DMS153 treated with DMSO at 0.1 percent for 48 hours (cell line): ENCODE measurements around the gene SH3D19.
"Not testable (repeated sequence)": the region's sequence is repeated elsewhere in the genome, so short reads cannot be mapped to it uniquely, and the experiment has no call there.

ENCODE experiments used
- DNase-seq: peaks from one replicate; lab custom pipeline; 2025; ENCODE audit not compliant: unreplicated experiment; lab: John Stamatoyannopoulos, UW

Gene SH3D19

DNA sequence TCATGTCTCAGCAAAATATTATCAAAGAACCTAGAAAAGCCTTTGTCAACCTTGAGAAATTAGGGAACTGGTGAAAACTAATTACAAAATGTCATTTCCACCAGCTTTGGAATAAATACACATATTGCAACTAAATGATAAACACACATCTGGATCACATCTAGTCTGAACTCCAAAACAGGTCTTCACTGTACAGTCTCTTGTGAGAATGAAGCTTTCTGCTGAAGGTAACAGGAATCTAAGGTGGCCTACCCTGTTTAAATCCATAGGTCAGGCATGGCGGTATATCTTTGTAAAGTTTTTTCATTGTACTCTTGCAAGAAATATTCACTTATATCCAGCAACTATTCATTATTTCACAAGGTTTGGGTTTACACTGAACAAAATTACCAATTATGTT is 1.7 kb downstream of the SH3D19 start:
- no peak for DNase-seq

DNA sequence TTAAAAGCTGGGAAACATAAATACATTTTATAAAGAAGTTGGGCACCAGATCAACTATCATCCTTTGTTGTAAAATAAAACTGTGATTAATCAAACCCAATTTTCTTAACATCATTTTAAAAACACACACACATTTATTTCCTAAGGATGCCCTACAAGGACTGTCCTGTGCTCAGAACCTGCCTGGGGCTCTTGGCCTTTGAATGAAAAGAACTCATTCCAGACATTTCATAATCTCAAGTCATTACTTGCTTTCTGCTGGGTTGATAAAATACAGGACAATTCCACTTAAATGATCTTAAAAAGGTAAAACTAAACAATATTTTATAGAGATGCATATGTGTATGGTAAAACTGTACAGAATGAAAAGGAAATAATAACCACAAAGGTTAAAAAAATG is 2.8 kb downstream of the SH3D19 start:
- DNase-seq = no peak

DNA sequence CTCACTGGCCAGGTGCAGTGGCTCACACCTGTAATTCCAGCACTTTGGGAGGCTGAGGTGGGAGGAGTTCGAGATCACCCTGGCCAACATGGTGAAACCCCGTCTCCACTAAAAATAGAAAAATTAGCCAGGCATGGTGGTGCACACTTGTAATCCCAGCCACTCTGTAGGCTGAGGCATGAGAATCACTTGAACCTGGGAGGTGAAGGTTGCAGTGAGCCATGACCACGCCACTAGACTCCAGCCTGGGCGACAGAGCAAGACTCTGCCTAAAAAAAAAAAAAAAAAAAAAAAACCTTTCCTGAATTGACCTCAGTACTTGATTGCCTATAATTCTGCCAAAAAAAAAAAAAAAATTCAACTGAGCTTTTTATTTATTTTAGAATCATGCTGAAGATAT is 3.2 kb downstream of the SH3D19 start:
- not testable (repeated sequence) for DNase-seq

DNA sequence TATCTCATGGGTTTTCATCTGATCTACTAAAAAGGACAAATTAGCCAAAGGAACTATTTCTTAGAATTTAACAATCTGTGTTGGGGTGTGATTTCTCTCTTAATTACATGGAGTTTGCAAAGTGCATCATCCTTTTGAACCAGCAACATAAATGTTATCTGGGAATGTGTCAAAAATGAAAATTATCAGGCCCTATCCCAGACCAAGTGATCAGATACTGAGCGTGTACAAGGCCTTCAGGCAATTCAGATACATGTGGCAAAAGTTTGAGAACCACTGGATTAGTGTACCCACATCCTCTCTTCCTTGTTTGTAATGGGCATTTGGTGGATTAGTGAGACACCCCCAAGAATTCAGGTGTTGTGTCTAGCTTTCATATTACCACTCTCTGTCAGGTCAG is 3.8 kb downstream of the SH3D19 start:
- DNase-seq = no peak

DNA sequence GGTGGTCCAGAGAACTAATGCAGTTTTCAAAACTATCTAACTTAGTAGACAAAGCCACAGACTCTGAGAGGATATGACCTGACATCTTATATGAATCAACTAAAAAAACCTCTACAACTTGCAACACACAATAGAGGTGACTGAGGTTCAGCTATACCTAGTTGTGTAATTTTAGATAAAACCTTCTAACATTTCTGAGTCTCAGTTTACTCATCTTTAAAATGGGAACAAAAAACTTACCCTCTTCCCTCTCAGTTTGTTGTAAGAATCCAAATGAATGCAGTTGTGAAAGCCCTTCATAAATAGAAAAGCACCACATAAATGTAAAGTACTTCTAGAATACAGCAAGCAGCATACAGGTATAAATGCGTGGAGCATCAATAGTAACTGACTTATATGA is 5.9 kb downstream of the SH3D19 start:
- DNase-seq = no peak

DNA sequence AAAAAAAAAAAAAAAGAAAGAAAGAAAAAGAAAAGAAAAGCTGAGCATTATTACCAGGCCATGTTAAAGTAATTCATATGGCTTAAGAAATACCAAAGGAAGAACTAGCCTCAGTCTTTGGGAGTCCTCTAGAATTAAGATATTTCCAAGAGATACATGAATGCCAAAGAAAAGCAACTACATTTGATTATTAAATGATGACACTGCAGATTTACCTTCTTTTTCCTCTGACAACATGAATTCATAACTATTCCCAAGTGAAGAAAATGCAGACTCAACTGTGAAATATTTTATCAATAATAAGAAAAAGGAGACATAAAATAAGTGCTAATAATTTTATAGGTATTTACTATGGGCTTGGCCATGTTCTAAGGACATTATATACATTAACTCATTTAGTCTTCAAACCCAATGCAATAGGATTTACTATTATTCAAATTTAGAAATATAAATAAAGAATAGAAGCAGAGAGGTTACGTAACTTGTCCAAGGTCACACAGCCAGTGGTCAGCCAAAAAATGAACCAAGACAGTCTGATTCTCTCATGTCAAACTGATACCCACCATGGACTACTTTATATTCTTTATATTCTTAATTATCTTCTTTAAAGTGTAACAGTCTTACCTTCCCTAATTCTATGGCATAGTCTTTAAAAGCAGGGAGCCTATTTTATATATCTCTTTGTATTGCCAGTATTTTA is 6.9 kb downstream of the SH3D19 start:
- no peak for DNase-seq

DNA sequence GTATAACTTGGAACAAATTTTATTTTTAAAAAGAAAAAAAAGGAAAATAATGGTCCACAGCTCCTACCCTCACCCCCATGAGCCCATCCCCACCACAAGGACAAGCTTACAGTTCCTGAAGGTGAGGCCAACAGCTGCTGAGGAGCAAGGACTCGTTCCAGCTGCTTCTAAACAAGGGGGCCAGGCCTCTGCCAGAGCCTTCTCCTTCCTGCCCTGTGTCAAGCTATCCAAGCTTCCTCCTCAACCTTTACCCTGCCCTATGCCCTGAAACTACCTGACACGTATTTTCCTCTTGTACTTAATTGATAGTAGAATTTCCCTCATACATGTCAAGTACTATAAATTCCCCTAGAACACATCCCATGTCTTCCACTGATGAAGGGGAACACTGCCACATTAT is 8.8 kb downstream of the SH3D19 start:
- DNase-seq = no peak

DNA sequence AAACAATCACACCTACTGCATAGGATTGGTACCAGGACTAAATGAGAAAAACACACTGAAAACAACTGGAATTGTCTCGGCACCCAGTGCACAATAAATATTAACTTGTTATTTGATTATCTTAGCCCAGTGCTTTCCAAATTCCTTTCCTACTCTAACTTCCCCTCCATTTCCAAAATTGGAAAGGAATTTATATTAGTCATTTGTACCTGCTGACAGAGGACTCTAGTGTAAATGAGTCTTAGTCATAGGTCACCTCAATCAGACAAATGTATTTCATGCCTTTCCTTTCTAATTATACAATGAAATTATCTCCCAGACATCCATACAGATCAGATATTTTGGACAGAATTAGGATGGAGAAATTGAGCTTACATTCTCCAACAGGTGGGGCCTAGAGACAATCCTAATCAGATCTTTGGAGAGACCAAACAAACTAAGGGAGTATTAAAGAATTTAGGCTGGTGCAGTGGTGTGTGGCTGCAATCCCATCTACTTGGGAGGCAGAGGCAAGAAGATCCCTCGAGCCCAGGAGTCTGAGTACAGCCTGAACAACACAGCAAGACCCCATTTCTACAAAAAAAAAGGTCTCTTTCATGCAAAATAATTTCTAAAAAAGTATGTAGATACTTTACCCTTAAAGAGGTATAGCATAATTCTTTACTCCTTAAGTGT is 10.1 kb downstream of the SH3D19 start:
- DNase-seq = no peak

DNA sequence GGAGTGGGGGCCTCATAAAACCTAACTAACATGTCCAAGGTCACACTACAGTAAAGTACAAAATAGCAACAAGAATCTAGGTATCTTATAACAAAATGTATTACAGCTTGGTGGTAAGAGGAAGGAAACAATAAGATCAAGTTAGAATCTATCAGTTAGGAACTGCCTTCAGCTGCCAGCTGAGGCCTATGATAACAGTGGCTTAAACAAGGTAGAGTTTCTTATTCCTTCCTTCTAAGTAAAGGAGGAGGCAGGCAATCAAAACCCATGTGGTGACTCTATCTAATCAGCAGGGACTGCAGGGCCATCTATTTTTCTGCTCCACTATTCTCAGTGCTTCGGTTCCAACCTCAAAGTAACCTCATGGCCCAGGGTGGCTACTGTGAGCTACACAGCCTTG is 10.9 kb downstream of the SH3D19 start:
- no peak for DNase-seq

DNA sequence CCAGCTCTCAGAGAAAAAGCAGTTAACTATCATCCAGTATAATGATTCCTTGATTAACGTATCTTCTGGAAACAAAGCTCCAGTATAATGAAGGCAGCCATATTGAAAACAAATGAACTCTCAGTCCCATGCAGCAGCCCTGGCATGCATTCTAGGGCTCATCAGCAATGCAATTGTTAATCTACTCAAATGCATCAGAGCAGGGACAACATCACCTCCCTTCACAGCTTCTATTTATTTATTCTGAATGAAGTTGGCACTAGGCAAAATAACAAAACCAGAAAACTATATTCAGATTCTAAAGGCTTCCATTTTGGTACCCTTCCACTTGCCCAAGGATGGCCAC is 11.4 kb downstream of the SH3D19 start:
- no peak for DNase-seq

DNA sequence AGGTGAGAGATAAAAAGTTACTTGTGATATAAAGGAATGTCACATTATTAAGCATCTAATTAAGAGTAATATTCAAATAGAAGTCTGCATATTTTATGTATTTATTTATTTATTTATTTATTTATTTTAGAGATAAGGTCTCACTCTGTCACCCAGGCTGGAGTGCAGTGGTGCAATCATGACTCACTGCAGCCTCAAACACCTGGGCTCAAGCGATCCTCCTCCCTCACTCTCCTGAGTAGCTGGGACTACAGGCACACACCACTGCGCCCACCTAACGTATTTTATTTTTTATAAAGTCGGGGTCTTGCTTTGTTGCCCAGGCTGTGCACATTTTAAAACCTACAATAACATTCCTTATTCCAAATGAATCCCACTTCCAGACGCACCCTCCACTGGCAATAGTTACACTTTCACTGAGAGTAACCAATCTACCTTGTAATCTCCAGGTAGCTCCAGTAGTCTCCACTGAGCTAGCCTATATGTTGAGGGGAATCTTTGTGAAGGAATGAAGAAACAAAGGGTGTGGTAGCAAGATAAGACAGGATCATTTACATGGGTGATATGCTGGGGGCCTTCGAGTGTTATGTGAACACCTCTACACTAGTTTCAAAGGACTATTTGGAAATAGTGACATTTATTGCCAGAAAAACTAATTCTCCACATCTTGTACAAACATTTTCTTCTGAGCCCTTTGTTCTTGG is 11.9 kb downstream of the SH3D19 start:
- DNase-seq = no peak

DNA sequence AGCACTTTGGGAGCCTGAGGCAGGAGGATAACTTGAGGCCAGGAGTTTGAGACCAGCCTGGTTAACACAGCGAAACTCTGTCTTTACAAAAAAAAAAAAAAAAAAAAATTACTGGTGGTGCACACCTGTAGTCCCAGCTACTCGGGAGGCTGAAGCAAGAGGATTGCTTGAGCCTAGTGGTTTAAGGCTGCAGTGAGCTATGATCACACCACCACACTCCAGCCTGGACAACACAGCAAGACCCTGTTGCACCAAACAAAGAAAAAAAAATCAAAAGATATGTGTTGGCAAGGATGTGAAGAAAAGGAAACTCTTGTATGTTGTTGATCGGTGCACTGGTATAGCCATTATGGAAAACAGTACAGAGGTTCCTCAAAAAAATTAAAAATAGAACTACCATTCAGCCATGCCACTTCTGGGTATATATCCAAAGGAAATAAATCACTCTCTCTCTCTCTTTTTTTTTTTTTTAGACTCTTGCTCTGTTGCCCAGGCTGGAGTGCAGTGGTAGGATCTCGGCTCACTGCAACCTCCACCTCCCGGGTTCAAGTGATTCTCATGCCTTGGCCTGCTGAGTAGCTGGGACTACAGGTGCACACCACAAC is 15.2 kb downstream of the SH3D19 start:
- no peak for DNase-seq

DNA sequence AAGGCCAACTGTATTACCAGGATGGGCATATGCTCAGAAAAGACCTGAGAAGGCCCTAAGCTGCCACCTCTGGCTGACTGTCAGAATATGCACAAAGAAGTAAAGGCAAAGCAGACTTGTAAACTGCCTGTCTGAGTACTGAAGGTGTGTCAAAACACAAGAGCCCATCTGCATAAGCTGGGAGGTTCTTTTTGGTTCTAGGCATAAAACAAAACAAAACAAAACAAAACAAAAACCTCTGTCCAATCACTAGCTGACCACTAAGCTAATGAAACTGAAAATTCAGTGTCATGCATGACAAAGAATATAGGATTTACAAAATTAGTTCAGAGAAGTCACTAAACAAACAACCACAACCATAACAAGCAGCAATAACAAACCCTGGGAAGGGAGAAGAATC is 20.6 kb downstream of the SH3D19 start:
- DNase-seq = no peak

DNA sequence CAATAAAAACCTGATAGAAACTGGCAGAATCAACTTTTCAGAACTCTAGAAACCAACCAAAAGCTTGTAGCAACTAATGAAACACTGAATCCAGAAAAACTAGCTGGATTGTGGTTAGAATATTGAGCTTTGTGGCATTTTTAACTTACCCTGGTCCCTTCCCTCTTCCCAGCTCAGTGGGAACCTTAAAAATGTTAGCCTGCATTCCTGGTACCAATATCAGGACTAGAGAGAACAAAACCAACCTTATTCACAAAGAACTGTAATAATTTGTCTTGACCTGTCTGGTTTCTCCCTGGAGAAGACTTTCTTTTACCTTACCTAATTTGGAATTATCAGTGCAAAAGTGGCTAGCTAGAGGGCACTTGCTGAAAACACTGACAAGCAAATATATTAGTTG is 21.2 kb downstream of the SH3D19 start:
- DNase-seq = no peak

DNA sequence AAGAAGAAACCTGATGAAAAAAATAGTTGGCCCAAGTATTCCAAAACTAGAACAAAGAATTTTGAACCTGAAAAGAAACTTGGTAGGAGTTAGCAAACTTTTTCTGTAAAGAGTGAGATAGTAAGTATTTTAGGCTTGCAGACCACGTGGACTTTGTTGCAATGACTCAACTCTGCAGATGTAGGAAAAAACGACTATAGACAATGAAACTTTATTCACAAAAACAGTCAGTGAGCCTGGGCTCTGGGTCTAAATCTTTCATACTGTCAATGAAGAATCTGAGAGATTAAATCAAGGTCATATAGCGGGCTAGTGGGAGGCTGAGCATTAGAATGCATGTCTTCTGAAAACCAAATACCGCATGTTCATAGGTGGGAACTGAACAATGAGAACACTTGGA is 23.0 kb downstream of the SH3D19 start:
- no peak for DNase-seq

DNA sequence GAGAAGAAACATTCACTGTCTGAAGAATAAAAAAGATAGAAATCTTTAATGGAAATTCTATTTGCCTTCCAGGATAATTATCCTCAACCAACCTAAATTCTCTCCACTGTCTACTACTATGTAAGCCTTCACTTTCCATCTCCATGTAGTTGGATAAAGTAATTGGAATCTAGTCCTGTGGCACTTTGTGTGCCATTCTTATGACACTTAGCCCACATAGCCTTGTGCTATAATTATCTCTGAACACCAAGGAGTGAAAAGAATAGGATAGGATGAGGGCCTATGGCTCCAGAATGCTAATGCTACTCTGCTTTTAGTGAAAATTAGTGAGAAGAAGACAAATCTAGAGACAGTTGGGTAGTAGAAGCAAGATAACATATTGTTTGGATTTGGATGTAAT is 28.2 kb downstream of the SH3D19 start:
- no peak for DNase-seq

DNA sequence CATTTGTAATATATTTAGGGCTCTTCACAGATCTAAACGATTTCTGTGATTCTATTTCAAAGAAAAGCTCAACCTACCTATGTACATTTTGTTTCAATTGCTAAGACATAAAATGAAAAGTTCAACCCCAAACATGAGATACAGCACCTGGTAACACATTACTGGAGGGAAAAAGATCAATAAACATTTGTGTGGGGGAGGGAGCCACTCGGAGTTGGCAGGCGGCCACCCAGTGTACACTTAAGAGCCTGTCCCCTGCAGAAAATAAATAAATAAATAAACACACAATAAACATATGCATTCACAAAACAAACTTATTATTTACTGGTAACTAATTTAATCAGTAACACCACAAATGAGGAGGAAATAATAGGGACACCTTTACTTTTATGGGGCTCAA is 29.2 kb downstream of the SH3D19 start:
- no peak for DNase-seq

DNA sequence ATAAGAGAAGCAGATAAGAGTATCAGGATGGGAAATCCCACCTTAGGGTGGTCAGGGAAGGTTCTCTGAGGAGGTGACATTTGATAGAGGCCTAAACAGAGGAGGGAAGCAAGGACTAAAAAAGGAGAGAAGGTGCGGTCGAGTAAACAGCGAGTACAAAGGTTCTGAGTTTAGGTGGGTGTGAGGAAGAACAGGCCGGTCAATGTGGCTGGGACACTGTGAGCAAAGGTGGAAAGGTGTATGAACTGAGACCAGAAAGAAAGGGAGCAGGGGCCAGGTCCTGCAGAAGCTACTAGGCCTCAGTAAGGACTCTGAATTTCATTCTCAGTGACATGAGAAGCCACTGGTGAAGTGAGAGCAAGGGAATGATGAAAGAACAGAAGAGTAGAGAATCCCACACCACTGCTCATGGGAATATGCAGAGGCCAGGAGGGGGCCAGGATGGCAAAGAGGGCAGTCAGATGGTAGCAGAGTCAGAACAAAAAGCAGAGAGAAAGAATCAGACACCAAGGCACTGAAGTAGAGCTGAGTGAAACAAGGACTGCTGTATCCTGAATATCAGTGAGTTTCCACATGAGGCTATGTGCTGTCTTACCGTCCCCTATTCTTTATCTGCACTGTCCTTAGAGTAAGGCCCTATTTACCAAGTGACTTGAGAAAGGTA is 30.4 kb downstream of the SH3D19 start:
- no peak for DNase-seq

DNA sequence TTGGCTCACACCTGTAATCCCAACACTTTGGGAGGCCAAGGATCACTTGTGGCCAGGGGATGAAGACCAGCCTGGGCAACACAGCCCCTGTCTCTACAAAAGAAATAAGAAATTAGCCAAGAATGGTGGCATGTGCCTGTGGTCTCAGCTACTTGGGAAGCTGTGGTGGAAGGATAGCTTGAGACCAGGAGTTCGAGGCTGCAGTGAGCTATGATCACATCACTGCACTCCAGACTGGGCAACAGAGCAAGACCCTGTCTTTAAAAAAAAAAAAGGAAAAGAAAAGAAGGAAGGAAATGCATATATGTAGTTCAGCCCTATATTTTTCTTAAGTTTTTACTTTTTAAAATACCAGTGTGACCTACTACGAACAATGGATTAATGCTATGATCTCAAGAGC is 33.4 kb downstream of the SH3D19 start:
- no peak for DNase-seq

DNA sequence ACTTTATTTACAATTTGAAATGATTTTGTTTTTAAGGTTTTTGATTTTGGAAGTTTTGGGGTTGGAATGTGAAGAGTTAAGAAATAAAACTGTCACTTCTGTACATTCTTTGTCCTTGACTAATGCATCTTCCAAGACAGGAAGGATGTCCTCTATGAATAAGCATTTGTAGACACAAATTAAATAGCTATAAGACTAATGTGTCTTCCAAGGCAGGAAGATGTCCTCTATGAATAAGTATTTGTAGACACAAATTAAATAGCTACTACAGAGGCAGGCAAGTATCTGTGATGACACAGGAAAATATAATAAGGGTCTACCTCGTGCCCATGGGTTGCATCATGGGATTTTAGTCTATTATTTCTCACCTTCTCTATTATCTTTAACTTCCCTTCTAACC is 33.9 kb downstream of the SH3D19 start:
- DNase-seq = no peak

DNA sequence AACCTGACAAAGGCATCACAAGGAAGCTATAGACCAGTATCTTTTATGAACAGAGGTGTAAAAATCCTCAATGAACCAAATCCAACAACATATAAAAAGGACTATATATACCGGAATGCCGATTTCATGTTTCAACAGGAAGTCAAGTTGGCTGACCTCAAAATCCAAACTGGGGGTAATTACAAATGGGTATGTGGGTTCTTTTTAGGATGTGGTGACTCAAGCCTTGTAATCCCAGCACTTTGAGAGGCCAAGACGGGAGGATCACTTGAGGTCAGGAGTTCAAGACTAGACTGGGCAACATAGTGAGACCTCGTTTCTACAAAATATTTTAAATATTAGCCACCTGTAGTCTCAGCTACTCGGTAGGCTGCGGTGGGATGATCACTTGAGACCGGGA is 38.0 kb downstream of the SH3D19 start:
- no peak for DNase-seq
